ENCODE measurements around the gene WNK4.
"Not testable (repeated sequence)": the region's sequence is repeated elsewhere in the genome, so short reads cannot be mapped to it uniquely, and the experiment has no call there.

The WNK4 gene

GRCh38 chr17:42779936-42780850 is at the start of gene WNK4:
Gene WNK4, plus strand, starts transcription at chr17:42780610. Its CDS starts 89 bp downstream, at chr17:42780699.
- no peak for DNase-seq (ENCODE audit: low read depth in 2 of 2)

- no peak for DNase-seq (ENCODE audit: low read depth in 2 of 2)
These were observed 39.7 kb upstream of the WNK4 start for GRCh38 chr17:42740699-42741098.

- not testable (repeated sequence) for DNase-seq (ENCODE audit: low read depth in 2 of 2)
These were observed 37.5 kb upstream of the WNK4 start for GRCh38 chr17:42742916-42743315.

- no peak for DNase-seq (ENCODE audit: low read depth in 2 of 2)
These were observed 36.7 kb upstream of the WNK4 start for GRCh38 chr17:42743595-42744282.

- DNase-seq (ENCODE audit: low read depth in 2 of 2), result peak; percentile 65 to 66
These were observed 36.1 kb upstream of the WNK4 start for GRCh38 chr17:42744283-42744805.

- DNase-seq (ENCODE audit: low read depth in 2 of 2), result peak; percentile 87 to 89
These were observed 35.4 kb upstream of the WNK4 start, which contains the start of gene EZH1 for GRCh38 chr17:42744806-42745617. Gene EZH1, minus strand, starts transcription at chr17:42745040. Its CDS starts 16,099 bp downstream, at chr17:42728941.

GRCh38 chr17:42748202-42748907 is 32.1 kb upstream of the WNK4 start:
- no peak for DNase-seq (ENCODE audit: low read depth in 2 of 2)

GRCh38 chr17:42748908-42749798 is 31.3 kb upstream of the WNK4 start:
- no peak for DNase-seq (ENCODE audit: low read depth in 2 of 2)

GRCh38 chr17:42750739-42751344 is 29.6 kb upstream of the WNK4 start:
- DNase-seq (ENCODE audit: low read depth in 2 of 2), result no peak

- DNase-seq (ENCODE audit: low read depth in 2 of 2), result no peak
These were observed 28.8 kb upstream of the WNK4 start for GRCh38 chr17:42751628-42752027.

- DNase-seq (ENCODE audit: low read depth in 2 of 2), result no peak
These were observed 25.6 kb upstream of the WNK4 start for GRCh38 chr17:42754782-42755181.

GRCh38 chr17:42759982-42760651 is 20.3 kb upstream of the WNK4 start:
- no peak for DNase-seq (ENCODE audit: low read depth in 2 of 2)

GRCh38 chr17:42760652-42761581 is 19.5 kb upstream of the WNK4 start, which contains the start of gene RAMP2:
Gene RAMP2, plus strand, starts transcription at chr17:42761227. Its CDS starts 35 bp downstream, at chr17:42761262.
- no peak for DNase-seq (ENCODE audit: low read depth in 2 of 2)

- no peak for DNase-seq (ENCODE audit: low read depth in 2 of 2)
These were observed 18.8 kb upstream of the WNK4 start for GRCh38 chr17:42761638-42762037.

- DNase-seq (ENCODE audit: low read depth in 2 of 2), result no peak
These were observed 14.3 kb upstream of the WNK4 start for GRCh38 chr17:42766124-42766523.

- DNase-seq (ENCODE audit: low read depth in 2 of 2), result no peak
These were observed 12.9 kb upstream of the WNK4 start for GRCh38 chr17:42767512-42767911.

- DNase-seq (ENCODE audit: low read depth in 2 of 2), result not testable (repeated sequence)
These were observed 12.4 kb upstream of the WNK4 start for GRCh38 chr17:42768006-42768405.

GRCh38 chr17:42769964-42770363 is 10.4 kb upstream of the WNK4 start:
- DNase-seq (ENCODE audit: low read depth in 2 of 2), result not testable (repeated sequence)

Measured in stimulated activated CD8-positive, alpha-beta memory T cell treated with anti-CD3 and anti-CD28 coated beads, Interleukin-2, amount 100 ng/mL, for 48 hours (primary cell).